Fibroblast of skin of abdomen (primary cell): ENCODE measurements around the gene HOXB6.
A peak's percentile ranks its signal among the peaks of the same experiment; 100 is the strongest.

ENCODE experiments used
- DNase-seq: peaks from one replicate; pipeline ENCODE4 v3.0.0-alpha.2; 2013

The HOXB6 gene

DNA sequence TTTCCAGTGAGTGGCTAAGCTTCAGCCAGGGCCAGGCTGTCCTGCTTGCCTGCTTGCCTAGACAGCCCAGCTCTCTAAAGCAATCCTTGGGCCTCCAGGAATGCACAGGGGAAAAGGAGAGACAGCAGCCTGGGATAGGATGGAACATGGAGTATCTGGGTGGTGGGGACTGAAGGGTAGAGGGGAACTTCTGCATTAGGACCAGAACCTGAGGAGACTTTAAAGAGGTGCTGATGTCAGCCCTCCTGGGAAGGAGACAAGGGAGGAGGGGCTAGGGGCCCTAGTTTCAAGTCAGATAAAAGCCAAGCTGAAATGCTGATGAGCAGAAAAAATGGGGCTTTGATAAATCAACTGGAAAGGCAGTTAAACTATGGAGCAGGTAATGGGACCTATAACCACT, 4.2 kb upstream of the HOXB6 start:
- no peak for DNase-seq

DNA sequence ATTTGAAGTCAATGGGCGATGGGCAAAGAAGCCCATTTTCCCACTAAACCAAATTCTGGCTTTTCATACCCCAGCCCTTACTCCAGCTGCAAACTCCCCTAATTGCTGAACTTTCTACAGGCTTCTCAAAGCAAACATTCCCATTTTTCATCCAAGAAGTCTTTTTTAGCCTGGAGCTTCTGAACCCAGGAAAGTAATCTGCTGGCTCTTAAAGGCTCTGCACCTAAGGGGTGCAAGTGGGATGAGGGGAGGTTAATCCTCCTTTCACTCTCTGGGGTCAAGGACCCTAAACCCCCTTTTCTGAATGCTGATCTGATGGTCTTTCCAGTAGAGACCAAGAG, 3.7 kb upstream of the HOXB6 start:
- DNase-seq, result no peak

DNA sequence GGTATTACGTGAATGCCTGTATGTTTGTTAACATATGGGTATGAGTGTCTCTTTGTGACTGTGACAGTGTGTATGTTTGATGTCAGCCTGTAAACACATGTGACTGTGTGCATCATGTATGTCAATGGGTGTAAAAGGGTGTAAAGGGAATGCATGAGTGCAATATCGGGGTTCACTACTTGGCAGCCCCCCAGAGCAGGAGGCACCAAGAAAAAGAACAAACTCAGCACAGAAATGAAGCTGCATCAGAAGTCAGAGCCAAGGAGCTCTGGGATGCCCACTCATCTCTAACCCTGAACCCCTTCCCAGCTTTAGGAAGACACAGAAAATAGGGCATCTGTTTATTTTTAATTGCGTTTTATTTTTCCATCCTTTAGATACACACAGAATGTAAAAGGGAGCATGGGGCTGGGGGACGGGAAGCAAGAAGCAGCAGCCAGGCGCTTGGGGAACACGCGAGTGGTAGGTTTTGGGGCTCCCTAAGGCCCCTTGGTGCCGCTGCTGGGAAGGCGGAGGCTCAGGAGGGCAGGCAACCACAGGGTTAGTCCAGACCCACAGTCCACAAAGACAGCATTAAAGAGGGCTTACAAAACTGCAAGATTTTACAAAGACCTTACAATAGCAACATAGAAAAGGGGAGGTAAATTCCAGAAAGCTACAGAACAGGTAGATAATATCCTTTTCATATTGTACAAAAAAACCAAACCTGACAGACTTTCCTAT, 2.3 kb upstream of the HOXB6 start:
- DNase-seq, result no peak

DNA sequence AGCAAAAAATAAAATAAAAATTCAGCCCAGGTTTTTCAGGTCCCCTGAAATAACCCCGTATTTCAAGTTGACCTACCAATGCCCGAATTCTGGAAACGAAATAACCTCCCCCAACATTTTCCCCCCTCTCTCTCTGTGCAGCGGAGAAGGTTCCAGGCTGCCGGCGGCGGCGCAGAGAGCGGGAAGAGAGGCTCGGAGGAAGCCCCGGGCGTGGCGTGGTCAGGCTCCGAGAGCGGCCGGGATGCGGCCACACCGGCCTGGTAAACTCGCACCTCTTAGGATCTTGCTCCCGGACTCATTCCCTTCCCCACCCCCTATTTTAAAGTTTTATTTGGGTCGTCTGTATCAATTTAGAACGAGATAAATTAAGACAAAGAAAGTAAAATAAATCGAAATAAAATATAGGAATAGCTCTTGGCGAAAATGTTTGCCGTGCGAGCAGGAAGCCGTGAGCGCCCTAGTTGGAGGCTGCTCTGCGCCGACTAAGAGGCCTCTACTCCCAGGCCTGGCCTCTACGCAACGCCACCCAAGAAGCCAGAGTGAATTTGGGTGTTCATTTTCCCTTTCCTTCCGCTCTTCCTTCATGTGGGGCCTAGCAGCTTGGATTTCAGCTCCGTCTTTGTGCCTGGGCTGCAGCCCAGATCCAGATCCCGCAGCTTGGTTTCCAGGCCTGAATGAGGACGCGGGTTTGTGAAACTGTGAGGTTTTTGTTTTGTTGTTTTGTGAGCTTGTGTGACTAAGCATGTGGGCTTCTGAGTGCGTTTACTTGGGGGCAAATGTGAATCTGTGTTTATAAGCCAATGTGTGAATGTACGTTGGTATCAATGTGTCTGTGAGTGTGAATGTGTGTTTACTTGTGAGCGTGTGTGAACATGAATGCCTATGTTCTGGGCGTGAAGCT, 1.5 kb upstream of the HOXB6 start:
- no peak for DNase-seq

DNA sequence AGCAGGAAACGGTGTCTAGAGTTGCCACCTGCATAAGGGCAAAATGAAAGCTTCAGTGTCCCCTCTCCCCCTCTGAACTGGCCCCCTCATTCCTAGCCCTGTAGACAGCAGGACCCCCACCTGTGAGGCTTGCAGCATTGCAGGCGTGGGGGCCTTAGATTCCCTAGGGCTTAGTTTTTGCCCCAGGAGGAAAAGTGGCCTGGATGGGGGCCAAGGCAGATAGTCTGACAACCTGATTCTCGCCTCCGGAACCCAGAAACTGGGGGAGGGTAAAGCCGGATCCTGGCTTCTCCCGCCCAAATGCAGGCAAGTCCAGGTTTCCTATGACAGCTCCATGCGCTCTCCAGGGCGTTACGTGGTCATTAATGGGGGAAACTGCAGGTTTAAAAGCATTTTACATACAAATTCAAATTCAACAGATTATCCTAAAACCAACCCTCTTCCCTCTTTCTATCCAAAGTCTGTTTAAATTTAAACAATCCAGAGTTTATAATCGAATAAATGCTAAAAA, 678 bp upstream of the HOXB6 start:
- no peak for DNase-seq

DNA sequence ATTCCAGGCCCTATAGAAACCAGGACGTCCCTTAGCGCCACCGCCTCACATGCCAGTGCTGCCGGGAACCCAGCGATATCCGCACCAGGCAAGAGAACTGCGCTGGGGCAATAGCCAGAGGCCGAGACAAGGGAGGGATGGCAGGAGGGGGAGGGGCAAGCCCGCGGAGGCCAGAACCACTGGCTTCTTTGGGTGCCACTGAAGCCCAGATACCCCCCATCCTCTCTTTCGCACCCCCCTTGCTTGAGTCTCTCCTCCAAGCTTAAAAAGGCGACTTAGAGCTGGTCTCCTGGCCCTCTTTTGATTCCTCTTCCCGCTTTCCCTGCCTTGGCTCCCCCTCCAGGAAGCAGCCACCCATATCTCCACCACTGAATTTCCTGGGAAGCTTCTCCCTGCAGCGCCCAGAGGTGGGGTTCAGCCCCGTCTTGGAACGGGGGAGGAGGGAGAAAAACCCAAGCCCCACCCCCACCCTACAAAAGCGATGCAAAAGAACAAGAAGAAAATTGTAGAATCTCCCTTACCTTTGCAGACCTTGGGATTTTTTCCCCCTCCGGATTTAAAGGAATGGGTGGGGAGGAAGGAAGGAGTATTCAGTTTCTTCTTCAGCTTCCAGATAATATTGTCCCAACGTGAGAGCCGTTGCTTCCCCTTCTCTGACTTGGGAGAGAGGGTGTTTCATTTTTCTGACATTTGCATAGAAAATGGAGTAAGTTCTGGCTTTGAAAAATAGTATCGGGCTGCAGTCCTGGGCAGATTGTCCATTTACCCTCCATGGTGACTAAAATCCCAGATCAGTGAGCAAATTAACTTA, 622 bp downstream of the HOXB6 start:
- no peak for DNase-seq

DNA sequence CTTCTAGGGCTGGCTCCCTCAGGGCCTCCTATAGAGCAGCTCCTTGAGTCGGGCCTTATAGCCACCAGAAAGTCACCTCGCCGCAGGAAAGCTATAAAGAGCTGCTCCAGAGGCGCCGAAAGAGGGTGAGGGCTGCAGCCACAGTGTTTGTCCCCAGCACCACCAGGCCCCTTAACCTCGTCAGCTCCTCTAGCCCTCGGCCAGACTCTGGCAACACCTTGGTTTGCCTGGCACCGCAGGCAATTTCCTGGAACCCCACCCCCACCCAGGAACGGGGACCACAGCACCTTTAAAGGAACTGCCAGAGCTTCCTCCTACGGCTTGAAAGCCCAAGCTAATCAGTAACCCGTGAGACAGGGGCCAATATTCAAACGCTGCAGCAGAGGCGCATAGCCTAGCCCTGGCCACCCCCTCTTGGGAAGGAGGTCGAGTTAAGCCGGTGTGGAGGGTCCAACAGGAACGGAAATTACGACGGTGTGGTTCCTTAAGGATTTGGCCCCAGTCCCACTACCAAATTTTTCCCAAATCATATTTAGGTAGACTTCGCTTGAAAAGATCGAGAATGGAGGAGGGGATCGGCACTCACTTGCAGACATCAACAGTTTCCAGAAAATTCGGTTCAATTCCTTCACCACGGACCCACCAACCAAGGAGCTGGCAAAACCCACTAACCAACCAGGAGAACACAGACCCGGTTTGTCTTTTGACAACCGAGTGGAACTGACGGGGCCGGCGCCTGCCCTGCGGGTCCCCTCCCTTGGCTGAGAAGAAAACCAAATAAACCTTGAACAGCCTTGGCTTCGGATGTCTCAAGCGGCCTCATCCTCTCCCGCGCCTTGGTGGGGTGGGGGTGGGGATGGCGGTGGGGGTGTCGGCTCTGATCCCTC, 3.0 kb downstream of the HOXB6 start:
- DNase-seq, result no peak

DNA sequence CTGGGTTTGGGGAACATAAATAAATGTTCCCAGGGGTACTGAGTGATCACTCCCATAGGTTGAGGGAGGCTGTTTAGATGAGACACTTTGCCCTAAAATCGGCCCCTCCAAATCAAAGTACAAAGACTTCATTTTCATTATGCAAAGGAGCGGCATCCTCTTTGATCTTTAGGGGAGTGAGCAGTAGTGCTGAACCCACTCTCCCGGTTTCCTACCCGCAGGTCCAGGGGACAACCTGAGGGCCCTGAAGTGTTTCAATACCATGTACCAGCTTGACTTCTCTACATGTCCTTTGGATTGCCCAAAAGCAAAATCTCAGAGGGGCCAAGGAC, 3.6 kb downstream of the HOXB6 start:
- no peak for DNase-seq

DNA sequence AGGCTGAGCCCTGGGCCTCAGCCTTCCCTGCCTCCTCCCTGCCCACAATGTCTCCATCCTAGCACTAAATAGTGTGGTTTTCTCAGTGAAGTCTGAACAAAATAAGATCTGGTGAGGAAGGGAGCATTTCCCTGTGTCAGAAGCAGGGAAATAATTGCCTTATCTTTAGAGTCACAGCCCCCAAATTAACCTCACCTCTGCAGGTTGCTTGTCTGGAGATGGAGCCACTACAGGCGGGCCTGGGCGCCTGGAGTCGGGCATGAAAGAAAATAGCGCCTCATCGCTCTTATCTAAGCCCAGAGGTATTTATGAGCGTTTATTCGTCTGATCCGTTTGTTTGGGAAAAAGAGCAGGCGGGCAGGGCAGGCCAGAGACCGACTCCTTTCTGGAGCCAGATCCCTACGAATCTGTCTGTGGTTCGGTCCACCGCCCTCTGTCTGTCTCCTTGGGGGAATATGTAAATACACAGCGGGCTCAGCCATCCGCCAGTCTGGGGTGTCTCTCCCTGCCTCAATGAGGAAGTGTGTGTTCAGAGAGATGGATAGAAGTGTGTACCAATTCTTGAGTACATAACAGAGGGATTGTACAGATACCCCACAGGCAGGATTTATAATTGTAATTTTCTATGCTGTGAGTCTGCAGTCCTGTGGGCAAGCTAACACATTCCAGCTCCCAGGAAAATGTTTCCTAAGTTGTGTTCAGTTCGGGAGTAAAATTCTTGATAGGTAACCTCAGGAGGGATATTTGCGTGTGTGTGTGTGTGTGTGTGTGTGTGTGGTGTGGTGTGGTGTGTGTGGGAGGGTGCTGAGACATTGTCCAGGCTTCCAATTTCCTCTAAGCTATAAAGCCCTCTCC, 4.3 kb downstream of the HOXB6 start:
- no peak for DNase-seq

DNA sequence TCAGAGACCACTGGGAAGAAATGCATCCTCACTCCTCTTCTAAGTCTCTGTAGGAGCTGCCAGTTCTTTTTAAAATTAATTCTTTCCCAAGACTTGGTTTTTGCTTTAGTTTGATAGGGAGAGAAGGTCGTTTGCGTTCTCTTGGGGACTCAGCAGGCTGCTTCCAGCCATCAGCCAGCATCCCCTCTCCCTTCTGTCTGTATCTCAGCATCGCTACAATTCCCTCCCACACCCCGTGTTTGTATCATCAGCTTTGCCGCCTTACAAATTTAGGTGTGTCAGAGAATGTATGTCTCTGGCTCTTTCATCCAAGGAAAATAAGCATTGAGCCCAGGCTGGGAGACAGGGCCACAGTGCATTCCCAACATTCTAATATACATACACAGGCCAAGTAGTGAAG, 5.4 kb downstream of the HOXB6 start:
- DNase-seq, result no peak

DNA sequence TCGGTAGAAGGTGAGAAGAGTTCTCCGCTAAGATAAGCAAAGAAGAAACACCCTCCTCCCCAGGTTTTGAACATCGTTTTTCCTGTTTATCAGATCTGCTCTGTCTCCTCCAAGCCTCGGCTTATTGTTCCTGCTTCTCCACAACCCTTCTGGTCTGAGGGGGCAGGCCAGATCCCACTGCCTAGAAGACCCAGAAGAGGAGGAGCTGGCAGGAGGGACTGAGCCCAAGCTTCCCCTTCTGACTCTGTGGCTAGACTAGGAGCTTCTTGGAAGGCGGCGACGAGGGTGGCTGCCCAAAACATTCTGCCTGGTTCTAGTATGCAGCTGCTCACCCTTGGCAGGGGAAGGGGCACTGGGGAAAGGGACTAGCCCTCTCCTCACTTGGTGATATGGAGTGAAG, 6.0 kb downstream of the HOXB6 start:
- no peak for DNase-seq

DNA sequence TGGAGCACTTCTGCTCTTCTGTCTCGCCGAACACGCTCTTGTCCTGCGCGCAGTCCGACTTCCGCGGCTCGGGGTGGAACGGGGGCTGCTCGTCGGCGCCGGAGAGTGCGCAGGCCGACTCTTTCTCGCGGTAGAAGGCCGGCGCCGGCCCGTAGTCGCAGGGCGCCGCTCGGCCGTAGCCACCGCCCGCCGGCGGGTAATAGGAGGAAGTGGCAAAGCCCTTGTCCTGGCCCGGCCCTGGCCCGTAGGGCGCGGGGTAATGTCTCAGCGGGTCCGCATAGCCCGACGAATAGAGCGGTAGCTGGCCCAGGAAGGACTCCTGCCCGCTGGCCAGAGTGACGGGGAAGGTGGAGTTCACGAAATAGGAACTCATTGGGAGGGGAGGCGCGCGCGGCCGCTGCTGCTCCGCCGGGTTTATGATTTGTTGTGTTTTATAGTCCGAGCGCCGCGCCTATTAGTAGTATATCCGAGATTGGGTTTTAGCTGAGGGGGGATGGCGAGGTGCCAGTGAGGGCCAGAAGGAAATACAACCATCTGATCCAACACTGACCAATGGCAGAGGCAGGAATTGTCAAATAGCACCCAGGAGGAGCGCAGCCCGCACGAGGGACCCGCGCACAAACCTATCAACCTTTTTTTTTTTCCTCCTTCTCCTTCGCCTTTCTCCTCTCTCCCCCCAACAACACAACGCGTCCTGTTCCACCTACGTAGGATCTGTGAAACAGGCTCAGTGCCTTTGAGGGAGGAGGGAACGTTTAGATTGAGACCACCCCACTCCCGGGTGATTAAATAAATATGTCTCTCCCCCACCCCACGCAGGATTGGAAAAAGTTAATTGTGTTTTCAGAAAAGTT, 6.8 kb downstream of the HOXB6 start:
- peak; percentile 89 for DNase-seq

DNA sequence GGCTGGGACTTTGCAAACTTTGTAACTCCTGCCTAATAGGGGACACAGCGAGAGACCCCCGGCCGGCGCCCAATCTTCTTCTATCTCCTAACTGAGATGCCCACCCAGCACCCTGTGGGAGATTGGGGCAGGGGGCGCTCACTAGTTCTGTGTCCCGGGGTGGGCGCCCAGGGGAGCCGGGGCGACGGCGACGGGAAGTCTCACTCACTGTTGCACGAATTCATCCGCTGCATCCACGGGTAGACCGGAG, 7.3 kb downstream of the HOXB6 start:
- DNase-seq, result no peak

DNA sequence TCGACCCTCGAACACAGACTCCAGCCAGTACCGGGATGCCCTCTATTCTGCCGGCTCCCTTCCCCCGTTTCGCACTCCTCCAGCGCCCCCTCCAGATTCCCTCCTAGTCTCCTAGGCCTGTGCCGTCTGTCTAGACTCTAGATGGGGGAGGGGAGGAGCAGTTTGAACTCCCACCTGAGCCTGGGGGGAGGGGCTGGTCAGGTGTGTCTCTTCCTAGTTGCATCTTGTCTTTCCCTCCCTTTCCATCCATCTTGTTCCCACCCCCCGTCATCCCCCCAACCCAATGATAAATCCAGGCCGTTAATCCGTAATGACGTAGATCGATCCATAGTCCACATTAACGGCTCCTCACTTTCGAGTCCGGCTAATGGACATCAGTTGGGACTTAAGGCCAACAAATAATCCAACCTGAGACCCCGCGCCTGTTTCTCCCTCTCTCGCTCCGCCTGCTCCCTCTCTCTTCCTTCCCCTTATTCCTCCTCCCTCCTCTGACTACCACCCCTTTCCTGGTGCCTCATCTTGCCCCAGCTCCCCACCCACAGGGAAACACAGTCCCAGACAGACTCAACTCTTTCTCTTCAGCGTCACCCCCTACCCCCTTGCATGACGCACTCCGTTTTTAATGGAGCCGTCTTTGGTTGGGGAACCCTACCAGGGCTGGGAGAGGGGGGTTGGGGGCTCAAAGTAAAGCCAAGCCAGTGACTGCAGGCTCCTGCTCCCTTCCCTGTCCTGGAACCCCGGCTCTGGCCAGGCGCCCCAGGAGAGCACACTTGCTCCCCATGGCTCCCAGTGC, 7.9 kb downstream of the HOXB6 start:
- DNase-seq, result peak; percentile 88

DNA sequence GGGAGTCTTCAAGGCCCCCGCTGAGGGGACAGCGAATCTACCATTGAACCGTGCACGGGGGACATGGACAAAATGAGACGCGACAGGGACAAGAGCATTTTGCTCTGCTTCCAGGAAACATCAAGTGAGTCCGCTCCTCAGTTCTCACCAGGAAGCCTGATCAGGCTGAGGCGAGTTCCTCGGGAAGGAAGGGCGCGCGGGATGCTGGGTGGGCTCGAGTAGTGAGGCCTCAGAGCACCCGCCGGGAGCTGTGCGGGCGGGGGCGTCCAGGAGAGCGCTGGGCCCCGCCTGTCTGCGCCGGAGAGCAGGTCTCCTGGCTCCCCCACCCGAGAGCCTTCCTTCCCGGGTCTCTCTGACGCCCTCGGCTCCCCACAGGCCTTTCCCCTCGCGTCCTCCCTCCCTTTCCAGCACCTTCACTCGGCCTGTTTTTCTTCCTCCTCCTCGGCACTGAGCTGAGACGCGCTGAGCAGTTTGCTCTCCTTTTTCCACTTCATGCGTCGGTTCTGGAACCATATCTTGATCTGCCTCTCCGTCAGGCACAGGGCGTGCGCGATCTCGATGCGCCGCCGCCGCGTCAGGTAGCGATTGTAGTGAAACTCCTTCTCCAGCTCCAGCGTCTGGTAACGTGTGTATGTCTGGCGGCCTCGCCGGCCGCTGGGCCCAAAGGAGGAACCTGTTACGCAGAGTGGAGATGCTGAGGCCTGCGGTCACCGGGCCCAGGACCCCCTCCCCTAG, 8.6 kb downstream of the HOXB6 start:
- DNase-seq, result peak; percentile 54

DNA sequence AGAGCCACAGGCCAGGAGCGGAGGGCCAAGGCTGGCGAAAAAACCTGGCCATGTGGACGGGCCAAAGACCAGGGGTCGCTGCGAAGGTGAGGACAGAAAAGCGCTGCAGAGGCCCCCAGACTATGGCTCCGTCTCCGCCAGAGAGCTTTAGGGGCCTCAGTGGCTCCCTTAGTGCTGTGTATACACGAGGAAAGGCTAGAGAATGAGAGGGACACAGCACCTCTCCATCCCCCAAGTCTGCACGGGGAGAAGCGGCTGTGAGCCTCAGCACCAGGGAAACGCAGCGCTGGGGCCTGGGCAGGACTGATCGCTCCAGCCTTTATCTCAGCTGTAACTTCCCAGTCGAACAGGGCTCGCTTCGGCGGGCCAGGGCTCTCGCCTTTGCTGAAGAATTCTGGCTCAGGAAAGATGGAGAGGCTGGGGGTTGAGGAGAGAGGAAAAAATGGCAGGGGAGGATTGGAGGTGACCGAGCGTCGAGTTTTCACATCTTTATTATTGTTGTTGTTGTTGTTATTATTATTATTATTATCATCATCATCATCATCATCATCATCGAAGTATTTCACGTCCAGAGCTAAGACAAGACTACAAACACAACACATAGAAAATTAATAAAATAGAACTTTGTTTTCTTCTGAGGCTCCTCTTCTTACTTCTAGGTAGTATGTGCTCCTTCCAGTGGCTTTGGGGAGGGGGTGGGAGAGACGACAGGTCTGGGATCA, 9.3 kb downstream of the HOXB6 start:
- DNase-seq, result peak; percentile 44

DNA sequence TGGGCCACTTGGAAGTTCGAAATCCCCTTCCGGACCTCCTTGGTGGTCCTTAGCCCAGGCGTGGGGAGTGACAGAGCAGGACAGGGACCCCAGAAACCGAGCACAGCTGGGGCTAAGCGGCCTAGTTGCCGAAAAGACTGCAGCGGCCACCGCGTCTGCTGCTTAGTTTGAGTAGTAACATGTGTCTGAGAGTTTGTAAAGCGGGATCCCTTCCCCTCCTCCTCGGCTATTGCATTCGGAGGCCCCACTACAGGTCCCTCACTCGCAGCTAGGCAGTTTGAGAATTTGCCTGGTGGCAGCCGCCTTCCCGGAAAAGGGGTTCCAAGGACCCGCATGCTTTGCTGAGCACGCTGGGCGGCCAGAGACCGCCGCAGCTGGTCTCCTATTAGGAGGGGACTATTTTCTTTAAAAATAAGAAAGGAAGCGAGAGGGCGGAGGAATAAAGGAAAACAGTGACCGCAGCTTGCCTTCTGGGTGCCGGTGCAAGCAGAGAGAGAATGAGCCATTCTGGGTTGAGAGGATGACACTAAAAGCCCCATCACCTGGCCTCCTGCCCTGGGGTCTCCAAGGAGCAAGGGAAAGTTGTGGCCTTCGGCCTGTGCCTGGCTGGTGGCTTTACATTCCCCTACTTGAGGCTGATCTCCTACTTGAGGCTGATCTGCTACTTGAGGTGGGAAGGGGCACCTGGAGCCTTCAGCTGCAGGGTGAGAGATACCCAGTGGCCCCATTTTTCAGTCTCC, 10.1 kb downstream of the HOXB6 start:
- DNase-seq, result no peak
